NCI-H524 (cell line): Measurements from ENCODE around the gene DBNDD1.
A peak's percentile ranks its signal among the peaks of the same experiment; 100 is the strongest.

ENCODE experiments used
- DNase-seq, 2 experiments: peaks; one replicate each; lab custom pipeline; 2025; lab: John Stamatoyannopoulos, UW

Gene DBNDD1

DNA sequence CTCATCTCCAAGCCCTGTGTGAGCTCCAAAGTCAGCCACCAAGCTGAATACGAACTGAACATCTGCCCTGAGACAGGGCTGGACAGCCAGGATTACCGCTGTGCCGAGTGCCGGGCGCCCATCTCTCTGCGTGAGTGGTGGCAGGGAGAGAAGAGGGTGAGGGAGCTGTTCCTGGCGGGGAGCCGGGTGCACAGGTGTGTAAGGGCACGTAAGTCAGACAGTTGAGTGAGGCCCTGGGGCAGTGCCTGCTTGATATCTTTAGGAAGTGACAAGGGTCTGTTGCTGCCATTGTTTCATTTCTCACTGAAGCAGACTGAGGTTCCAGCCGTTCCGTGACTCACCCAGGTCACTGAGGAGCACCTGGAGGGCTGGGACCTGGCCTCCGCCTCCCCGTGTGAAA lies 58.3 kb downstream of the DBNDD1 start:
- no peak for DNase-seq

DNA sequence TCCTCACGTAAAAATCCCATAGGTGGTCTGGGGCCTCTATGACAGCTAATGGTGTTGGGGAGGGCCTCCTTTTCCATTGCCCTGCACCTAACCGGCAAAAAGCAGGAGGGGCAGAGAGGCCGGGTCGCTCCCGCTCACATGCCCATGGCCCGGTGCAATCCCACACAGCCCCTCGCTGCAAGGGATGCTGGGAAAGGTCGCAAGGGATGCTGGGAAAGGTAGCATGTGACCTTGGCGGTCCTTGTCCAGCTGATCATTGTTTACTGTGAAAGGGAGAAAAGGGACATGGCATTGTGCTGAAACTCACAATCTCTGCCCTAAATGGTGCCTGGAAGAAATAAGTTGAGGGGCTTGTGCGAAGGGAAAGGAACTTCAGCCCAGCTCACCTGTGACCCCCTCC lies 60.7 kb downstream of the DBNDD1 start:
- DNase-seq: no peak

DNA sequence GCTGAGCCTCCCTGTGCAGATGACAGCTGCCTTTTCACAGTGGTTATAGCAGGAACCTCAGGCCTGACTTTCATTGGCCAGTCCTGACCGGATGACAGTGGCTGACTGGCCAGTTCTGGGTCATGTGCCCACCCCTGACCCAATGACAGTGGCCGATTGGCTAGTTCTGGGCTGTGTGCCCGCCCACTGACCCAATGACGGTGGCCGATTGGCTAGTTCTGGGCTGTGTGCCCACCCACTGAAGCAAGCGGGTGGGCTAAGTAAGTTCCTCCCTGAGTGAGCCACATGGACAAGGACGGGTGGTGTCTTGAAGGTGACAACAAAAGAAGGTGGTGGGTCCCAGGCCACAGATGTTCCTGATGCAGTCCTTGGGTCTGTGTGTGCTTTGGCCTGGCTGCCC lies 61.2 kb downstream of the DBNDD1 start:
- DNase-seq: peak in 1 of 2 experiments; percentile 52

DNA sequence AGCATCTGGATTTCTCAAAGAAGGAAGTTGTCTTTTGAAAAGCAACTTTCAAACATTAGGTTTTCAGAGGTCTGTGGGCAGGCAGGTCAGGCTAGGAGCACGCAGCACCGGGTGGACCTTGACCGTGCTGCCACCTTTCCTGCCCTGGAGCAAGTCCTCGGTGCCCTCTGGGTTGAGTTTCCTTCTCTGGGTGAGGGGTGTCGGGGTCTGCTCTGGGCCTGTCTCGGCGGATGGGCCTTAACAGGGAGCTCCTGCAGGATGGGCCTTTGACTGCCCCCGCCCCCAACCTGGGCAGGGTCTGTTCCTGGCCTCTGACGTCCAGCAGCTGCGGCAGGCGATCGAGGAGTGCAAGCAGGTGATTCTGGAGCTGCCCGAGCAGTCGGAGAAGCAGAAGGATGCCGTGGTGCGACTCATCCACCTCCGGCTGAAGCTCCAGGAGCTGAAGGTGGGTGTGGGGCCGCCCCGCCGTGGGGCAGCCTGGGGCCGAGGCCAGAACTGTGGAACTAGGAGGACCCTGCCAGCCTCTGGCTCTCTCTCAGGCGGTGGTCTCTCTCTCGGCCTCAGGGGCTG lies 62.0 kb downstream of the DBNDD1 start:
- DNase-seq: no peak

DNA sequence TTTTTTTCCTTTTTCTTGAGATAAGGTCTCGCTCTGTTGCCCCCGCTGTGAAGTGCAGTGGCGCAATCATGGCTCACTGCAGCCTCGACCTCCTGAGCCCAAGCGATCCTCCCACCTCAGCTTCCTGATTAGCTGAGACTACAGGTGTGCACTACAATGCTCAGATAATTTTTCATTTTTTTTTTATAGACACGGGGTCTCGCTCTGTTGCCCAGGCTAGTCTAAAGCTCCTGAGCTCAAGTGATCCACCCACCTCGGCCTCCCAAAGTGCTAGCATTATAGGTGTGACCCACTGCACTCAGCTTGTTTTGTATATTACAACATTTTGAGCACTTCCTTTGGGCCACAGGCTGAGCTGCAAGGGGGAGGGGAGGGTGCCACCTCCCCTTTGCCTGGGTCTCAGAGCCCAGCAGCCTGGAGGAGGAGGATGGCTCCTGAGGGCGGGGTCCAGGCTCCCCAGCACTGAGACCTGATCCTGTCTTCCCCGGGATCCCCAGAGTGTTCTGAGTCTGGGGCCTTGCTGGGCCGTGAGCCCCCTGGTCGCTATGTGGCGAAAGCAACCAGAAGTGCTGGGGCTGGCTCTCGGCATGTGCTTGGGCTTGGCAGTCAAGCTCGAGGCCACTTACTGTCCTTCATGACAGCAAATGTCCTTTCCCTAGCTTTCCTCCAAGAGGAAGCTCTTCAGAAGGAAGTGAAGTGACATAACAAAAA lies 62.6 kb downstream of the DBNDD1 start:
- DNase-seq: no peak

DNA sequence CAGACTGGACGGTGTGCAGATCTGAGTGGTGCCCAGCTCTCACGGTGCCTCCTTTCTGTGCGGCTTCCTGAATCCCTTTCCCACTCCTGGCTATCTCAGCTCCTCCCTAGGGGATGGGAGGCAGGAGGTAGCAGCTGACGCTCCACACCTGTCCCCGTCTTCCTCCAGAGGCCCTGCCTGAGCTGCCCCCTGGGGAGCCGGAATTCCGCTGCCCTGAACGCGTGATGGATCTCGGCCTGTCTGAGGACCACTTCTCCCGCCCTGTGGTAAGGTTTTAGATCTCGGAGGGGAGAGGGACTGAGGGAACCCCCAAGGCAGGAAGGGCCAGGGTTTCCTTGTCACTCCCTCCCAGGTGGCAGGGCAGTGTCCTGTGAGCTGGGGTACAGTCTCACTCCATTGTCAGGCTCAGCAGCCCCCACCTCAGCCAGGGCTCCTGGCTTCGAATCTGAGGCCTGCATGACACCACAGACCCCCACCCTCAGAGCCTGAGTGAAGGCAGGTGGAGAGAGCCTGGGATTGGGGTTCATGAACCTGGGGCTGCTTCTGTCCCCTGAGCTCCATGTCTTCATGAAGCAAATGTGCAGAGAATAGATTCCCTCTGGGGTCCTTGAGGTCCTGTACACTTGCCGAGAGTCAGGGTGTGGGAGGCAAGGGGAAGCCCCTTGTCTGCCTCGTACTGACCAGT lies 64.1 kb downstream of the DBNDD1 start:
- no peak for DNase-seq
